ENCODE data around the gene RNU1-3.
"Not testable (repeated sequence)": the region's sequence is repeated elsewhere in the genome, so short reads cannot be mapped to it uniquely, and the experiment has no call there.

RNU1-3 gene

GRCh38 chr1:16635959-16636358 lies 30.8 kb downstream of the RNU1-3 start:
- not testable (repeated sequence) for DNase-seq

GRCh38 chr1:16633540-16634282 lies 33.0 kb downstream of the RNU1-3 start:
- not testable (repeated sequence) for DNase-seq

GRCh38 chr1:16632044-16632850 lies 34.5 kb downstream of the RNU1-3 start:
- not testable (repeated sequence) for DNase-seq

- no peak for DNase-seq
These were observed 35.3 kb downstream of the RNU1-3 start for GRCh38 chr1:16631248-16632043.

- no peak for DNase-seq
These were observed 36.0 kb downstream of the RNU1-3 start for GRCh38 chr1:16630661-16631247.

- DNase-seq: not testable (repeated sequence)
These were observed 36.7 kb downstream of the RNU1-3 start for GRCh38 chr1:16629916-16630530.

GRCh38 chr1:16628361-16629111 lies 38.2 kb downstream of the RNU1-3 start:
- DNase-seq: no peak

GRCh38 chr1:16626409-16626983 lies 40.3 kb downstream of the RNU1-3 start:
- DNase-seq: not testable (repeated sequence)

- no peak for DNase-seq
These were observed 41.0 kb downstream of the RNU1-3 start for GRCh38 chr1:16625497-16626408.

- not testable (repeated sequence) for DNase-seq
These were observed 42.7 kb downstream of the RNU1-3 start for GRCh38 chr1:16623812-16624719.

- DNase-seq: not testable (repeated sequence)
These were observed 43.4 kb downstream of the RNU1-3 start for GRCh38 chr1:16623337-16623736.

- not testable (repeated sequence) for DNase-seq
These were observed 45.0 kb downstream of the RNU1-3 start for GRCh38 chr1:16621681-16622315.

- no peak for DNase-seq
These were observed 45.5 kb downstream of the RNU1-3 start for GRCh38 chr1:16621300-16621658.

- DNase-seq: not testable (repeated sequence)
These were observed 46.8 kb downstream of the RNU1-3 start for GRCh38 chr1:16619803-16620501.

- no peak for DNase-seq
These were observed 48.0 kb downstream of the RNU1-3 start for GRCh38 chr1:16618719-16619118.

- DNase-seq: no peak
These were observed 48.8 kb downstream of the RNU1-3 start for GRCh38 chr1:16617778-16618580.

GRCh38 chr1:16617114-16617631 lies 49.6 kb downstream of the RNU1-3 start:
- no peak for DNase-seq
